RPMI7951 (cell line): Measurements from ENCODE around the gene DBH. TPM values are rescaled to one million over a fixed set of nuclear protein-coding genes. Genes with fewer than 3 reads are reported as not detected.

Experiments
- DNase-seq: peaks from one replicate; pipeline ENCODE4 v3.0.0-alpha.2; 2012; ENCODE audit warnings: low read depth
- total RNA-seq: library from RNA; depleted of rRNA; stranded (reverse); fragments of >200 nt; shearing (Covaris generic); gene quantifications from 2 replicates; pipeline ENCODE4 v1.2.3, GENCODE V29; 2014

DBH gene
- total RNA-seq, 1 experiment from 2014 or later, result not detected

DNA sequence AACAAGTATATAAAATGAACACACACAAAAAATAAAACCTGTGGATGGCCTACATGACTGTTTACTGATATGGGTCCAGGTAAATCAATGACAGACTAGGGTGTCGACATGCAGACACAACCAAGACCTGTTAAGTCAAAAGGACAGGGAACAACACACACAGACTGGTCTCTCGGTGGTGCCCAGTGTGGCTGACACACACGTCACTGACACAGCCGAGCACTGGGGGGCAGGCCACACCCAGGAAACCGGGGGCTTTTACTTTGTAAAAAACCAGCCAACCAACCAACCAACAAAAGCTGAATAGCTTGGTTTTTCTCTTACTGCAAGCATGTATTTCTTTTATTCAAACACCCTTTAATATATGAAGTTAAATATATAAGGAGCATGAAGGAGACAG is 31.9 kb upstream of the DBH start:
- DNase-seq, result peak; percentile 10

DNA sequence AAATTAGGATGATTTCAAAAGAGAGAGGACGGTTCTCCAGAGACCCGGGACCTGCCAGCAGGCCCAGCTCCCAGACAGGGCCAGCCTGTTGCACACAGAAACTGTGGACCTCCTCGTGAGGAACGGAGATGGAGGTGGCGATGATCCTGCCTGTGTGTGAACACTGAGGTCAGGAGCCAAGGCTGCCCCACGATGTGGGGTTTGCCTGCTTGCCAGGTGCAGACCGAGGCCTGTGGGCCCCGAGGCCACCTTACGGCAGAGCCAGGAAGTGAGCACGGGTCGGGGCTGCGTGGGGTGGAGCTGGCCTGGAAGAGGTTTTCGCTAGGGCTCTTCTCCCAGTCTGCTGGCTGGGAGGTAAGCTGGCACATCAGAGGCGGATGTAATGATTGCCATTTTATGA is 31.3 kb upstream of the DBH start:
- DNase-seq, result no peak

DNA sequence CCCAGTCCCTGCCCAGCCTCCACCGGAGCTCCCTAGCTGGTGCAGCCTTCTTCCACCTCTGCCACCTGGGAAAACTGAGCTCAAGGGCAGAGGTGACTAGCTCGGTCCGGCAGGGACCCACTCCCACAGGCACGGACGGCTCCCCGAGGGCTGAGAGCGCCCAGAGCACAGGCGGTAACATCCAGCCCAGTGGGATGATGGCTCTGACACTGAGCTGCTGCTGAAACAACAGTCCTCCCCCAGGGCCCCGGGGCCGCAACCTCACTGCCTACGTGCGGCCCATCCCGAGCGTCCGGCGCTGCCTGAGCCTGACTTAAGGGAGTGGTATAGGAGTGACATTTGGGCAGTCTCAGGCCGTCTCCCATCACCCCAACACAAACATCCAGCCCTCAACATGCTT is 30.7 kb upstream of the DBH start:
- DNase-seq, result no peak

DNA sequence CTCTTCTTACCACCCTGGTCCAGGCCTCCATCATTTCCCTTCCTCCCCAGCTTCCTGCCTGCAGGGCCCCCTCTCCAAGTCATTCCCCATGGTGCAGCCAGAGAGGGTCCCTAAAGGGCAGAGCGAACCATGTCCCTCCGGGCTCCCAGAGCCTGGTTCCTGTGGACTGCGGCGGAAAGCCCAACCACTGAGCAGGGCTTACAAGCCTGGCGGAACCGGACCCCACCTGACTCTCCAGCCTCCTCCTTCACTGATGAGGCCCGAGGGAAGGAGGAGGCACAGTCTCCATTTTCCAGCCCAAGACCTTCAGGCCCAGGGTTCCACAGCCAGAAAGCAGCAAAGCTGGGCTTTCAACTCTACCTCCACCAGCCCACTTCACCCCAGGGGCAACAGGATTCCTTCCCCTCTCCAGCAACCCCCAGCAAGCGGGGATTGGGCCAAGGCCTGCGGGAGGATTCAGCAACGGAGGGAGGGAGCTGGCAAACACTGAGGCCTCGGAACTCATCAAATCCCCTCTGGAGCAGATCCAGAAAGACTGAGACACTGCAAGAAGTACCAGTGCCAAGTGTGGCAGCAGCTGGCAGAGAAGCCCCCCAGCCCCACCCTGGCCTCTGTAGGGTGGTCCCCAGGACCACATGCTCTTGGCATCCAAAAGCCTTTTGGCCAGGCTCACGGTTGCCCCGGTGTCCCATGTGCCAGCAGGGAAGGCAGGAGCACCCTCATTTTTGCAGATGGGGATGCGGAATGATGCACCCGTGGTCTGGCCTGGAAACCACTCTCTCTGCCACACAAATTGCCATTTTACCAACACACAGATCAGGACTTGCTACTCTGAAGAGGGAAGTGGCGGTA is 30.1 kb upstream of the DBH start:
- no peak for DNase-seq

DNA sequence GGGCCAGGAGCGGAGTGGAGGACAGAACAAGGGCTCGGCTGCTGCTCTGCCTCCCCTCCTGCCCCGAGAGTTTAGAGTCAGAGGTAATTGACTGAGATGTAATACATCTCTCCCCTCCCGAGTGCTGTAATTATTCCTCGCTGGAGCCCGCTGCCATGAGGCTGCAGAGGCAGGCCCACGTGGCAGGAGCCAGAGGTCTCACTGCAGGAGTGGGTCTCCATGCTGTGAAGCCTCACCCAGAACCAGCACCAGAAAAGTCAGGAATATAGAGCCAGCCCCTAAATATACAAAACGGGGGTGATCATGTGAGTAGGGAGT is 29.5 kb upstream of the DBH start:
- DNase-seq, result no peak

DNA sequence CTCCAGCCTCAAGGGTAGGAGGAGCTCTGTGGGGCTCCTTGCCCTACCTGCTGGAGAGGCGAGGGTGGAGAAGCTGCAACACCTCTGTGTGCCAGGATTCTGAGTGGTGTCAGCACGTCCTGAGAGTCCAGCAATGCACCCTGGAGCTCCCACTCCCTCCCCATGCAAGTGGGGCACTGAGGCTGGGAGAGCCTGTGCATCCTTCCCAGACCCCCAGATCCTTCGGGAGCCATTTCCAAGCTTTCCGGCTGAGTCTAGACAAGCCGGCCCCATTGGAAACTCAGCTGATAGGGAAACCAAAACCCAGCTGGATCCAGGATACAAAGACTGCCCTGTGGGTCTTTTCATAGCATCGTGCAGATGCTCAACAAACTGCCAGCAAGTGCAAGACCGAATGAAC is 28.8 kb upstream of the DBH start:
- no peak for DNase-seq

DNA sequence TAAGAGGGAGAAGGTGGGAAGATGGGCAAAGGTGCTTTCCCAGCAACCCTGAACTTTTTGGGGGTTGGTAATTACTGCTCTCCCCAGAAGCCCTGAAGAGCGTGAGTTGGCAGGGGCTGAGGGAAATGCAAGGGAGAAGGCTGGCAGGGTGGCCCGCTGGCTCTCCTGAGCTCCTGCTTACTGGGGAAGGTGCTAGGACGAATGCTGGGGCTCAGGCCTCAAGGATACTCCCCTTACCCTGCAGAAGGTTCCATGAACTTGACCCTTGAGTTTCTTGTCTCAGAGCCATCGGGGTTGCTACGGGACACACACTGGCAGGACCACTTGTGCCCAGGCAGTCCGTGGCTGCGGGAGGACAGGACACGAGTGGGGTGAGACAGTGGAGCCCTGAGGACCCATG is 28.2 kb upstream of the DBH start:
- no peak for DNase-seq

DNA sequence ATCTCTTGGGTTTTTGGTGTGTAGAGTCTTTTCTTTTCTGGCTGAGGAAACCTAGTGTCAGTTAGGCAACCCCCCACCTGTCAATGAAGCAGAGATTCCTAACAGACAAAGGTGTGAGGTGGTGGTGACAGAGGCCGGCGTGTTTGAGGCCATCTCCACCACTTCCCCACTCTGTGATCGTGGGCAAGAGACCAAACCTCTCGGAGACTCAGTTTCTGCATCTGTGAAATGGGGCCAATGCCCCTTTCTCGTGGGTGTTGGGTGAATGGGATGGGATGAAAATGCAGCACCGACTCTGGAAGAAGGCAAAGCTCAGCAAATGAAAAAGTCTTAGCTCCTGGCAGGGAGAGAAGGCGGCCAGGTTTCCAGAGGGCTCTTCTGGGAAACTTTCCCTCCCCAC is 27.8 kb upstream of the DBH start:
- no peak for DNase-seq

DNA sequence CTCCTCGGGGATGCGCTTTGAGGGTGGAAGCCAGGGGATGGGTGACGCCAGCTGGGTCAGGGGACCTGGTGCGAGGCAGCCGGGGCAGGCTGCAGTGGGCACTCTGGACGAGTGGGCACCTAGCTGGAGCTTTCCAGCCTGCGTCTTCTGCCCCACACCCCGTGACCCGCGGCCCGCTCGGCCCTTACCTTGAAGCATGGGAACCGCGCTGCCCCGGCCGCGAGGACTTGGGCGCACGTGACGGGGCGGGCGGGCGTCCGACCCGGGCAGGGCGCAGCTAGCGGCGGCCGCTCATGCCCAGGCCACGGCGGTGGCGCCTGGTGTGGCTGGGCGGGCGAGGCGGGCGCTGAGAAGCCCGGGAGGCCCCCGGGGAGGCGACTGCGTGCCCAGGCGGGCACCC is 27.3 kb upstream of the DBH start:
- DNase-seq, result no peak

DNA sequence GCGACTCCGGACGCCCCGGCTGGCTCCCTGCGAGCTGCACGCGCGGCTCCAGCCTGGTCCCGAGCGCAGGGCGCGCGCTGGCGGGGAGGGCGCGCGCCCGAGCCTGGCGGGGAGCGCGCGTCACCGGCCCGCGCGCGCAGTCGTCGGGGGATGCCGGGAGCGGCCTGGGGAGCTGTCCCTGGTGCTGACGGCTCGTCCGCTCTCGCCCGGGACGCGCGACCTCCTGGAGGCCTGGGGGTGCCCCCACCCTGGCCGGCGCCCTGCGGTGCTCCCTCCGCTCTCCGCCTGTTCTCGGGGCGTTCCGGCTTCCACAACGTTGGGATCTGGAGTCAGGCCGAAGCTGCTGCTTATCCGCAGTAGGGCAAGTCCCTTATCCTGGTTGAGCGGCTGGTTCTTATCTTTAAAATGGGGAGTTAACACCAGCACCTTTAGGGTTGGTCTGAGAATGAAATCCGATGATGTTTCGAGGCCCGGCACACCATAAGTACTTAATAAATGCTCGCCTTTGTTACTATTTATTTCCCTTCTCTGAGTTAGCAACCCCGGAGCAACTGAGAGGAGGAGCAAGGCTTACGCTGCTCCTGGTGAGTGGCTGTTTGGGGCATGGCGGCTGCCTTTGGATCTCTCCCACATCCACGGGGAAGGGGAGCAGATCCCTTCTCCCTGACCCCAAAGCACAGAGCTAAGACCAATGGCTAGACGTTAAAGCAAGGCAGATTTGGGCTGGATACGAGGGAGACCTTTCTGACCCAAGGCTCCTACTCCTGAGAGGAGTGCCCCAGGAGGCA is 26.7 kb upstream of the DBH start, which contains the start of gene FAM163B:
FAM163B (minus strand) TSS at position 79 of the 788 bp plus-strand sequence. CDS start 29,166 bp downstream, outside the sequence.
- peak; percentile 18 for DNase-seq

DNA sequence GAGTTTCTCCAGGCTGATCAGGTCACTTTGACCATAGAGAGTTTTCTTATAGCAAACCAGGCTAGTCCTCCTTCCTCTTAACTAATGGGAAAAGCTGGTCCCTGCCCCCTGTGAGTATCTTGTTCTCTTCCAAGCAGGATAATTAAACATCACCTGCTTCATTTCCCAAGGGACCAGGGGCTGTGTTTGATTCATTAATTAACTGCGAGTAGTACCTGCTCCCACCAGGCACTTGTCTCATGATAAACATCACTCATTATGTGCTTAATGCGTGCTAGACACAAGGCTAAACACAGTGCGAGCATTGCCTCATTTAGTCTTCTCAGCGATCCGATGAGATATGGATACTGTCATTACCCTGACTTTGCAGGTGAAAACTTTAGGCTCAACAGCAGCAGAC is 25.3 kb upstream of the DBH start:
- no peak for DNase-seq

DNA sequence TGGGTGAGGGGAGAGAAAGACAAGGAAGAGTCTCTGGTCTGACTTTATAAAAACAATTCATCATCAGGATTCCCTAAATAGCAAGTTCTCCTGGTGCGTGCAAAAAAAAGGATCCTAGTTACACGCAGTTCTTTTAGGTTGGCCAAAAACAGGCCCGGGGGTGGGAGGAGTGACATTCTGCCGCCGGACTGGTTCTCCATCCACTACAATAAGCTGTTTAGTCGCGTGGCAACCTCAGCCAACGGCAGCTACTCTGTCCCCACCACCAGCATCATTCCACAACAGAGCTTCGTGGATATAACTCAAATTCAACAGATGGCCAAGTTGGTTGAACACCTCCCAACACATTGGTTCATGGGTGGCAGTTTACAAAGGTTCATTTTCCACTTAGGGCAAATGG is 24.1 kb upstream of the DBH start:
- no peak for DNase-seq

DNA sequence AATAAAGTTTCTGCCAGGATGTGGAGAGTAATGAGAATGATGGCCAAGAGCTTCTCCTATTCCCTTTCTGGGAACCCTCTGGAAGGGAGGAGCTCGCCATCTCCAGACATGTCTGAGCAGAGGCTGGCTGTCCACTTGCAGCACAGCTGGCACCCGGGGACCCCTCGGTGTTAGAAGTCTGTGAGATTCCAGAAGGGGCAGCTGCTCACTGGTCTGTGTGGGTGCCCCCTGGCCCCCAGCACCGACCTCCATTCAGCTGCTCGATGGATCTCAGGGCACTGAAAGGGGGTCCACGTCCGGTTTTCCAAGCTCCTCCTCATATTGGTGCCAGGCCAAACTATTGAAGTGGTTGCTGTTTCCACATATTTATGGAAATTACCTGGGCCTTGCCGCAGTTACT is 23.3 kb upstream of the DBH start:
- DNase-seq, result no peak

DNA sequence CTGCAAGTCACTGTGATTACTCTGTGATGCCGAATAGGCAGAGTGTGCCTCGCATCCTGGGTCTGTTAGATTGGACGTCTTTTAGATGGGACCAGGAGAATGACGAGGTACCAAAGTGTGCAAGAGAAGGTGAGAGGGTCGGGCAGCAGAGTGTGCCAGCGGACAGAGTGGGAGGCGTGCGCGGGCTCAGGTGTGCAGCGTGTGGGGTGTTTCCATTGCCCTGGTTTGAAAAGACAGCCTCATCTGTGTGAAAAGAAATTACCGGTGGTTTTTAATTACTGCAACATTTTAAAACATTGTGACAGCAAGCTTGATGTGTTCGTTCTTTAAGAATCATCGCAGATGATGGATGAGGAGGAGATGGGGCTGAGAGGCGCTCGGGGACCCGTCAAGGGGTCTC is 22.7 kb upstream of the DBH start:
- no peak for DNase-seq

DNA sequence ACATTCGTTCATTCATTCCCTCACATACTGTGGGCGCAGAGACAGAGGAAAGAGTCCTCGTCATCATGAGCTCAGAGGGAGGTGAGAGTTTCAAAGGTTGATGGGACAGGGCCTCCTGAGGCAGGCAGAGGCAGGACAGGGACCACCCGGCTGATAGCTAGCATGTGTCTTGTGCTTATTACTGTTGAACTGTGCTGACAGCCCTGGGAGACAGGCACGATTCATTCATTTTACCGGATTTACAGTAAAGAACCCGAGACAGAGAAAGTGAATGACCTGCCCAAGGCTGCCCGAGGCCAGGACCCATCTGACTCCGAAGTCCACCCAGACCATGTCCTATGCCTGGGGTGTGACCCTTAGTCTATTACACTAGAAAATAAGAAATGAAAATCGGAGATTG is 22.1 kb upstream of the DBH start:
- DNase-seq, result no peak

DNA sequence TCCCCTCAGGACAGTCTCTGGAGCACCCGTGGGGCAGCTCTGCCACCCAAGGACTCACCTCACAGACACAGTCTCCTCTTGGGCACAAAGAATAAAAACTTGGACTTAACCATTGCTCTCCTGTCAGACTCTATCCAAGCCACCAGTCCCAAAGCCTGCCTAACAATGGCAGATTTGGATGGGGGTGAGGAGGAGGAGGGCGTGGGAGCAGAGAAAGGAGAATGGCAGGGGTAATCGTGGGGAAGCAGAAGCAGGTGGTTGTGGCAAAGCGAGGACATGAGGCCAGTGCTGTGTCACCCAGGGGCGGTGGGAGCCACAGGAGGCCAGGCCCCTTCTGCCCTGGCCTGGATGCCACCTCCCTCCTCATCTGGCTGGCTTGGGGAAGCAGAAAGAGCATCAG is 21.5 kb upstream of the DBH start:
- DNase-seq, result no peak

DNA sequence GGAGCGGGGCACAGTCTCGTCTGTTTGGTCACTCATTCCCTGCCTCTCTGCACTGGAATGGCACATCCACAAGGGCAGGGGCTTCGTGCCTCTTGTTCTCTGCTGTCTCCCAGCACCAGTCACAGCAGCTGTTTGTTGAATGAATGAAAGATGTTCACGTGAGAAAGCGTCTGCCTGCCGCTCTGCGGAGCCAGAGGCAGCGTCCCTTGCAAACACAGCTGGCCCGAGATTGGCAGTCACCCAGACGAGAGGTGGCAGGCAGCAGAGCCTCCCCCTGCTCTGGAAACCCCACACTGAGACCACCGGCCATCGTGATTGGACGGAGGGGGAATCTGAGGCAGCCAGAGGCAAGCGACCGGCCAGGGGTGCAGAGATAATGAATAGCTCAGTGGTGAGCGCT is 21.0 kb upstream of the DBH start:
- no peak for DNase-seq

DNA sequence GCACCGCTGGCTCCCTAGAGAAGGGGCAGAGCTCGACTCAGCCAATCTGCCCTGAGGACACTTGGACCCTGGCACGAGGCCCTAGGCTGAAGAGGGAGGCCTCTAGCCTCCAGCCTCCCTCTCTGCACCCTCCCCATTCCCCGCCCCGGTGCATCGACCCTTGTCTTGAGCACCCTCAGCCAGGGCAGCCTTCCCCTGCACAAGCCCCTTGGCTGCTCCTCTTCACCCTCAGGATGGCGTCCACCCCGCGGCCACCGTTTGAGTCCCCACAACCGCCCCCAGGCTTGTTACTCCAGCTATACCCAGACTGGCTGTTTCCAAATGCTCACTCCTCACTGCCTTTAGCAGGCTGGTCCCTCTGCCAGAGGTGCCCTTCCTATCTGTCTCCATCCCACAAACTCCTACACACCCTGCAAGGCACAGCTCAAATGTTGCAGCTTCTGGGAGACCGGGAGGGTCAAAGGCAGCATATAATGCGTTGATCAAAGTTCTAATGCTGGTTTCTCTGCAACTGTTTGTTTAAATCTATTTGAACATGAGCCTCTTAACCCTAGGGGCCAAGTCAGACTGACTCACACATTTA is 20.5 kb upstream of the DBH start:
- no peak for DNase-seq

DNA sequence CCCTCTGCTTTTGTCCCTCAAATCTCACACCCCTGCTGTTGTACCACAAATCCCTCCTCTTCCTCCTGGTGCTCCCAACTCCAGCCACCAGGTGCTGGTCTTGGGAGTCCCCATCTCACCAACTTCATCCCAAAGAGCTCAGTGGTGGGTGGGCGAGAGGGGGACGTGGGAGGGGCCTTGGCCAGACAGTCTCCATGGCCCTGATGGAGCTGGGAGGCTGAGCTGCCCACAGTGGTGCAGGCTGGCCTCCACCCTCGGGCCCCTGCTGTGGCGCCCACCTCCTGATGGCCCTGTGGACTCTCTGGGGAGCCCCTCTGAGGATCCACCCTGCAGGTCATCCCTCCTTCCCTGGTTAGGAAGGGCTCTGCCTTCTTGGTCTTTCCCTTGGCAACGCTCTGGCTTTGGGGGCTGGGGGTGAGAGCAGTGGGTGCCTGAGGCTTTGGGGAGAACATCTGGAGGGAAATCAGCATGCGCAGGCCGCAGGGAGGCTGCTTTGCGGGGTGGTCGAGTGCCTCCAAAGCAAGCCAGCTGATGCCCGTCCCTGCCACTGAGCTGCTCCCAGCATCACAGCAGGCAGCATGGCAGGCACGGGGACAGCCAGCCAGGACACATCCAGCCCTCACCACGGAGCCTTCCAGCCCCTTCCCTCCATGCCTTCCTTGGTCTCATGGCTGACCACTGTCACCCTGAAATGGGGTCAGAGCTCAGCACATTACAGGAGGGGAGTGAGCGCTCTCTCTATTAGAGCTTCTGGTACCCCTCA is 19.3 kb upstream of the DBH start:
- DNase-seq, result no peak

DNA sequence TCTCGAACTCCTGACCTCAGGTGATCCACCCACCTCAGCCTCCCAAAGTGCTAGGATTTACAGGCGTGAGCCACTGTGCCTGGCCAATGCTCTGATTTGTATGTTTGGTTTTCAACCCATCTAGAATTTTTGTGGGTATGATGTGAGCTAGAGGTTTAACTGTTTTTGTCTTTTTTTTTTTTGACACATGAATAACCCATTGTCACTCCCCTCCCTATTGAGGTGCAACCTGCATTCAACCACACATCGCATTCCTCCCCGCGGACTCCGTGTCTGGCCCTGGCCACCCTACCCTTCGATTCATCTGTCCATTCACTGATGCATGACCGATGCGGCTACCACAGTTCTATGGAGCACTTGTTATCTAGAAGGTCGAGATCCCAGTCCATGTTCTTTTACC is 17.4 kb upstream of the DBH start:
- DNase-seq, result no peak

DNA sequence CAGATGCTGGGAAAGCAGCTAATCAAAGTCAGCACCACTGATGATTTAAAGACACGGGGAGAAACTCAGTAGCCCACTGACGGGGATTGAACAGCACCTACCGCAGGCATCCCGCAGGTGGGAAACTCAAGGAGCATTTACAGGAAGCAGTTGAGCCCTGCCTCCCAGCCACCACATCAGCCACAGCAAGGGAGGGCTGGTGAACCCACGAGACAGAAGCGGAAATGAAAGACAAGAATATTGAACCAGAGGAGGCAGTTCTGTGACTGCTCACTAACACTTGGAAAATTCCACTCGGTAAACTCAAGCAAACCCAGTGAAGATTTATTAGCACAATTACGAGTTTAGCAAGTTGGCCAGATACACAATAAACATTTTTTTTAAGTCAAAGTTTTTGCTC is 16.4 kb upstream of the DBH start:
- no peak for DNase-seq

DNA sequence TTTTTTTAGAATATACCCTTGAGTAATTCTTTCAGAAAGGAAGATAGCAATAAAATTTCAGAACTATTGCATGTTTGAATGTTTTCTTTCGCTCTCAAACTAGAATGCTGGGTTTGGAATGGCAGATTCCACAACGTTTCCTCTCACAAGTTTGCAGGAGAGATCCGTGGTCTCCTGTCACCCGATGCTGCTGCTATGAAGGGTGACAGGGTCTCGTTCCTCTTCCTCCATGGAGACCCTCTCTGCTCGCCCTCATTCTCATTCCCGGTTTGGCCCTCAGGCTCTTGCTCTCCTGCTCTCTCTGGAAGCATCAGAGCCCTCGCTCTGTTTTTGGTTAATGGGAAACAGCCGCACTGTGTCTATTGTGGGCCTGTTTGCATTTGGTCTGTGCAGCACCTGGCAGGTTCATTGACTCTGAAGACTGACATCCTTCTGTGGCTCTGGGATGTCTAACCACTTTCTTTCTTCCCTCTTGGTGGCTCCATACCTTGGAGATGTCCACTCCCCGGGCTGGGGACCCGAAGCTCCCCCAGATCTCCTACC is 14.4 kb upstream of the DBH start:
- no peak for DNase-seq
